Loucy (cell line): ENCODE data around the gene CSF3.

Experiments used
- H2AFZ ChIP-seq: fragments of 200-600 bp; sonication (generic); 2 replicates; pipeline ENCODE4 v1.6.0; 2016; ENCODE audit warnings: antibody characterized with exemption, mild to moderate bottlenecking, low read length, moderate library complexity
- H3F3A ChIP-seq: fragments of 200-600 bp; 2 replicates; pipeline ENCODE4 v1.6.0; 2016; ENCODE audit warnings: antibody characterized with exemption, low read depth, mild to moderate bottlenecking
- H3K27me3 ChIP-seq: fragments of 200-600 bp; sonication (generic); 2 replicates; pipeline ENCODE4 v1.6.1; 2014; ENCODE audit warnings: low read length, mild to moderate bottlenecking; ENCODE audit not compliant: insufficient read depth, poor library complexity, severe bottlenecking
- H3K36me3 ChIP-seq: fragments of 200-600 bp; sonication (generic); 2 replicates; pipeline ENCODE4 v1.6.1; 2016; ENCODE audit warnings: low read length; ENCODE audit not compliant: insufficient read depth
- H3K4me1 ChIP-seq: fragments of 200-600 bp; sonication (generic); 2 replicates; pipeline ENCODE4 v1.5.1; 2014; ENCODE audit warnings: low read length, mild to moderate bottlenecking; ENCODE audit not compliant: insufficient read depth, poor library complexity, severe bottlenecking
- H3K4me2 ChIP-seq: fragments of 200-600 bp; sonication (generic); 2 replicates; pipeline ENCODE4 v1.6.0; 2014; ENCODE audit warnings: antibody characterized with exemption, low read length, low read depth, mild to moderate bottlenecking; ENCODE audit not compliant: poor library complexity, severe bottlenecking
- H3K4me3 ChIP-seq: fragments of 200-600 bp; sonication (generic); 2 replicates; pipeline ENCODE4 v1.5.1; 2014; ENCODE audit warnings: low read length, mild to moderate bottlenecking, mixed read lengths; ENCODE audit not compliant: poor library complexity, severe bottlenecking
- H3K79me2 ChIP-seq: fragments of 200-600 bp; sonication (generic); 2 replicates; pipeline ENCODE4 v1.6.1; 2014; ENCODE audit warnings: low read length; ENCODE audit not compliant: insufficient read depth
- H3K9ac ChIP-seq: fragments of 200-600 bp; sonication (generic); 2 replicates; pipeline ENCODE4 v1.6.0; 2014; ENCODE audit warnings: mild to moderate bottlenecking, low read depth, low read length, moderate library complexity; ENCODE audit not compliant: poor library complexity, severe bottlenecking
- H3K9me2 ChIP-seq: fragments of 200-600 bp; sonication (generic); replicated peaks from 2 replicates; pipeline ENCODE4 v1.6.1; 2016; ENCODE audit warnings: low read depth, low read length, mixed read lengths
- H3K9me3 ChIP-seq: fragments of 200-600 bp; sonication (generic); 2 replicates; pipeline ENCODE4 v1.6.1; 2014; ENCODE audit warnings: mild to moderate bottlenecking, antibody characterized with exemption, low read length, low read depth; ENCODE audit not compliant: insufficient read depth
- H4K20me1 ChIP-seq: fragments of 200-600 bp; sonication (generic); 2 replicates; pipeline ENCODE4 v1.6.0; 2014; ENCODE audit warnings: antibody characterized with exemption, low read length, mild to moderate bottlenecking; ENCODE audit not compliant: insufficient read depth, poor library complexity, severe bottlenecking
- CTCF ChIP-seq: fragments of 200-600 bp; sonication (generic); conservative IDR thresholded peaks from 2 replicates; pipeline ENCODE4 v1.5.1; 2014; ENCODE audit warnings: mild to moderate bottlenecking, antibody characterized with exemption, low read length
- EZH2phosphoT487 ChIP-seq: fragments of 200-600 bp; IDR thresholded peaks from 2 replicates; pipeline ENCODE4 v1.6.1; 2018; ENCODE audit warnings: antibody characterized with exemption, mild to moderate bottlenecking, moderate library complexity, borderline replicate concordance

Gene CSF3

DNA sequence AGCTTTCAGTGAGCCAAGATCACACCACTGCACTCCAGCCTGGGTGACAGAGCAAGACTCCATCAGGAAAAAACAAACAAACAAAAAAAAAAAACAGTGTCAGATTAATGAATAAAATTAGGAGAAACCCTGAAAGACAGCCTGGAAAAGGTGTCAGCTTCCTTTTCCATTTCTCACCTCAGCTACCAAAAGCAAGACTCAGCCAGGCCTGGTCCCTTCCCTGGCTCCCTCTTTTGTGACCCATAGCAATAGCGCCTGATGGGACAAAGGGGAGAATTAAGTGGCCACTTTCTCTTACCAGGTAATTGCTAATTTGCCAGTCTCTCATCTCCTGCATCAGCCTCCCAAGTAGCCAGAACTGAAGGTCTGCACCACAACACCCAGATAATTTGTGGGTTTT, 43.6 kb downstream of the CSF3 start:
- TF ChIP-seq CTCF (no peak), EZH2phosphoT487 (no peak)

GRCh38 chr17:40059729-40060475, 44.7 kb downstream of the CSF3 start:
- H4K20me1 ChIP-seq, result no peaks in the 10 kb centered on the region
- H3K9me2 ChIP-seq, result no peaks in the 10 kb centered on the region
- H2AFZ ChIP-seq, result no peak overlapping the region
- no peak overlapping the region for H3K4me2 ChIP-seq
- peaks cover 20% of the 10 kb centered on the region for H3K79me2 ChIP-seq
- TF ChIP-seq EZH2phosphoT487 (no peak), CTCF (no peak)
- no peaks in the 10 kb centered on the region for H3F3A ChIP-seq
- H3K9ac ChIP-seq, result no peak overlapping the region
- H3K9me3 ChIP-seq, result no peaks in the 10 kb centered on the region
- no peaks in the 10 kb centered on the region for H3K27me3 ChIP-seq
- no peaks in the 10 kb centered on the region for H3K36me3 ChIP-seq
- peaks cover 21% of the 10 kb centered on the region for H3K4me1 ChIP-seq
- H3K4me3 ChIP-seq, result no peak overlapping the region

More for the DNA sequence above, 43.6 kb downstream of the CSF3 start:
- no peaks in the 10 kb centered on the region for H3K9me2 ChIP-seq
- no peaks in the 10 kb centered on the region for H4K20me1 ChIP-seq
- H3K4me2 ChIP-seq, result no peak overlapping the region
- no peaks in the 10 kb centered on the region for H3K36me3 ChIP-seq
- no peaks in the 10 kb centered on the region for H3K27me3 ChIP-seq
- H3K4me1 ChIP-seq, result peaks cover 11% of the 10 kb centered on the region
- no peaks in the 10 kb centered on the region for H3K9me3 ChIP-seq
- no peak overlapping the region for H3K9ac ChIP-seq
- H3K4me3 ChIP-seq, result no peak overlapping the region
- no peak overlapping the region for H2AFZ ChIP-seq
- H3K79me2 ChIP-seq, result peaks cover 13% of the 10 kb centered on the region
- H3F3A ChIP-seq, result no peaks in the 10 kb centered on the region

DNA sequence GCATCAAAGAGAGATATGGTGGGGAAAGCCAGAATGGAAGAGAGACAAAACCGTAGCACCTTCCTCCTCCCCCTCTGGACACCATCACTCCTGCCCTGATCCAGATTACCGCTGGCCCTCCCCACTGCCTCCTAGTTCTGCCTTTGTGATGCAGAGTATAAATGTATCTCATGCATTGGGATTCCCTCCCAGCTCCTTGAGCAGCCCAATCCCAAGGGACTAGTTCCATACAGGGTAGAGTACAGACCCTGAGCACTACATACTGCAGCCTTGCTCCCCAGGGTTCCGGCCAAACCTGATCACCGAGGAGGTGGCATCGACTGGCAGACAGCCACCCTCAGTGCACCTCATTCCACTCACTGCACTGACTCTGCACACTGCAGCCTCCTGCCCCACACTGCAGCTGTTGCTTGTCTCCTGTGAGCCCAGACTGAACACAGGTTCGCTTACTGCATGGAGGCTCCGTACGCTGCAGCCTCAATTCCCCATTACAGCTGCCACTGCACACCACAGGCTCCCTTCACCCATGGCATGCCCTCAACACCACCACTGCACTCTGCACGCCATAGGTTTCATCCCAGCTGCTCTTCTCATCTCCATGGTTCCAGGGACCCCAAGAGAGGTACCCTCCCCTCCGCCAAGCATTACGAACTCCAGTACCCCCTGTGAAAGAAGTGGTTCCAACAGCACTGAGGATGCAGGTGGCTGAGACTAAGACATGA, 45.8 kb downstream of the CSF3 start:
- peaks cover 33% of the 10 kb centered on the region for H3K4me1 ChIP-seq
- no peak for TF ChIP-seq CTCF
- TF ChIP-seq EZH2phosphoT487, result no peak
- no peak overlapping the region for H3K4me3 ChIP-seq
- H2AFZ ChIP-seq, result no peak overlapping the region
- H3F3A ChIP-seq, result no peaks in the 10 kb centered on the region
- H3K9me2 ChIP-seq, result no peaks in the 10 kb centered on the region
- H3K4me2 ChIP-seq, result no peak overlapping the region
- H4K20me1 ChIP-seq, result no peaks in the 10 kb centered on the region
- no peaks in the 10 kb centered on the region for H3K36me3 ChIP-seq
- H3K9me3 ChIP-seq, result no peaks in the 10 kb centered on the region
- H3K27me3 ChIP-seq, result no peaks in the 10 kb centered on the region
- peaks cover 22% of the 10 kb centered on the region for H3K79me2 ChIP-seq
- H3K9ac ChIP-seq, result no peak overlapping the region
